NCI-H1092 (cell line): ENCODE measurements around the gene CHD1.

ENCODE experiments used
- DNase-seq: peaks from one replicate; lab custom pipeline; 2025; lab: John Stamatoyannopoulos, UW

The CHD1 gene

GRCh38 chr5:98935206-98935605 is 6.4 kb upstream of the CHD1 start:
- no peak for DNase-seq

GRCh38 chr5:98934546-98934945 is 5.7 kb upstream of the CHD1 start:
- no peak for DNase-seq

GRCh38 chr5:98933445-98934072 is 4.8 kb upstream of the CHD1 start:
- DNase-seq = no peak

- DNase-seq = no peak
These were observed 2.4 kb upstream of the CHD1 start for GRCh38 chr5:98930972-98931762.

- no peak for DNase-seq
These were observed 997 bp upstream of the CHD1 start for GRCh38 chr5:98929710-98930298.

GRCh38 chr5:98927989-98928872 is 576 bp downstream of the CHD1 start:
- peak; percentile 54 for DNase-seq

- no peak for DNase-seq
These were observed 1.4 kb downstream of the CHD1 start for GRCh38 chr5:98927242-98927988.

- DNase-seq = no peak
These were observed 4.8 kb downstream of the CHD1 start for GRCh38 chr5:98923966-98924365.

GRCh38 chr5:98921947-98922505 is 6.8 kb downstream of the CHD1 start:
- DNase-seq = no peak

- no peak for DNase-seq
These were observed 11.4 kb downstream of the CHD1 start for GRCh38 chr5:98917433-98917832.

- DNase-seq = no peak
These were observed 12.3 kb downstream of the CHD1 start for GRCh38 chr5:98916540-98916939.

GRCh38 chr5:98913911-98914310 is 14.9 kb downstream of the CHD1 start:
- no peak for DNase-seq

GRCh38 chr5:98911280-98912040 is 17.3 kb downstream of the CHD1 start:
- no peak for DNase-seq

GRCh38 chr5:98909363-98909762 is 19.4 kb downstream of the CHD1 start:
- no peak for DNase-seq

- DNase-seq = no peak
These were observed 20.9 kb downstream of the CHD1 start for GRCh38 chr5:98907951-98908350.

GRCh38 chr5:98906756-98907355 is 22.0 kb downstream of the CHD1 start:
- no peak for DNase-seq

- DNase-seq = no peak
These were observed 22.7 kb downstream of the CHD1 start for GRCh38 chr5:98905857-98906688.

GRCh38 chr5:98904780-98905179 is 24.0 kb downstream of the CHD1 start:
- DNase-seq = no peak

- no peak for DNase-seq
These were observed 26.1 kb downstream of the CHD1 start for GRCh38 chr5:98902733-98903132.
